ENCODE results near the gene E2F6. TPM values are rescaled to one million over a fixed set of nuclear protein-coding genes. Genes with fewer than 3 reads are reported as not detected.

Gene E2F6
- polyA plus RNA-seq, 1 of the 3 experiments (the other 2 are of a cell fraction) = 15.3 TPM

GRCh38 chr2:11396021-11396420, 69.9 kb downstream of the E2F6 start (continued):
- TF ChIP-seq MAX (IDR thresholded peaks at IDR 0.05; ENCODE audit: low read depth) (no peak), EP300 (IDR thresholded peaks at IDR 0.05; ENCODE audit: borderline replicate concordance in 1 of 2, low read depth in 1 of 2, low read length in 1 of 2) (no peak)

GRCh38 chr2:11395389-11395788, 70.6 kb downstream of the E2F6 start:
- Histone ChIP-seq H2AFZ (ENCODE audit: low read depth) (no peak overlapping the region), H3K27ac (ENCODE audit: low read depth in 2 of 2, low read length in 1 of 2) (no peak overlapping the region), H3K36me3 (replicated peaks in 1 of 2; ENCODE audit: control insufficient read depth in 1 of 2, insufficient read depth in 2 of 2, low read length in 1 of 2) (no peaks in the 10 kb centered on the region), H3K9ac (no peak overlapping the region), H3K4me3 (ENCODE audit: low read depth in 2 of 2, low read length in 1 of 2) (no peak overlapping the region), H3F3A (replicated peaks; ENCODE audit: insufficient read depth) (no peaks in the 10 kb centered on the region), H3K9me3 (no peaks in the 10 kb centered on the region), H4K20me1 (ENCODE audit: insufficient read depth) (no peaks in the 10 kb centered on the region), H3K4me2 (no peak overlapping the region), H3K9me2 (no peaks in the 10 kb centered on the region), H3K79me2 (ENCODE audit: insufficient read depth) (no peaks in the 10 kb centered on the region), H3K4me1 (ENCODE audit: control insufficient read depth in 1 of 2, insufficient read depth in 2 of 2, low read depth in 1 of 2, low read length in 1 of 2) (peaks cover 4 to 18% of the 10 kb centered on the region in 2 experiments; a peak in 2 of 4 replicates), H3K27me3 (ENCODE audit: insufficient read depth) (no peaks in the 10 kb centered on the region)
- TF ChIP-seq POLR2AphosphoS5 (IDR thresholded peaks at IDR 0.05; ENCODE audit: low read depth, low read length) (no peak), ZBTB33 (IDR thresholded peaks at IDR 0.05; ENCODE audit: borderline replicate concordance, low read depth) (no peak), YY1 (IDR thresholded peaks at IDR 0.05; ENCODE audit: low read depth) (no peak), FOXJ3 (CRISPR knock-in tag; IDR thresholded peaks at IDR 0.05) (no peak), CHD2 (IDR thresholded peaks at IDR 0.05; ENCODE audit: low read length, partially characterized antibody) (no peak), EZH2phosphoT487 (IDR thresholded peaks at IDR 0.05; ENCODE audit: borderline replicate concordance, low read depth) (no peak)
- no peak for DNase-seq
- ChIA-PET POLR2A (no interaction called here), CTCF (interaction anchor here (0.9 to 2.4 kb wide), 5 partner anchors 9 to 263 kb away, joined by 3 to 10 read pairs (median 4); a partner anchor contains a TSS)
- WGBS (ENCODE audit: low lambda C conversion rate) = 74% methylated on average over 11 of the region's 11 CpGs

Other genes starting within 250 kb of the E2F6 start
- gene ROCK2, start 121.5 kb downstream of the E2F6 start, polyA plus RNA-seq (2012; rRNA removed) = 4.2 and 4.9 TPM in 2 replicates
- 2.7 and 2.9 TPM in 2 replicates for gene GREB1, start 67.9 kb upstream of the E2F6 start, polyA plus RNA-seq (2012; rRNA removed)
- gene NTSR2, start 204.0 kb upstream of the E2F6 start, polyA plus RNA-seq (2012; rRNA removed) = not detected in 2 replicates

All from SK-N-SH (cell line).